A673 (cell line): ENCODE results near the gene MPPED2.

ENCODE experiments used
- CTCF ChIP-seq: fragments of 300-800, 200-600 bp; sonication (generic); conservative IDR thresholded peaks from 2 replicates; pipeline ENCODE4 v1.5.1; 2017; ENCODE audit warnings: low read depth, mild to moderate bottlenecking, antibody characterized with exemption, low read length, moderate library complexity, mixed read lengths
- EZH2 ChIP-seq: fragments of 200-600 bp; sonication (generic); IDR thresholded peaks from 2 replicates; pipeline ENCODE4 v1.6.1; 2017; ENCODE audit warnings: borderline replicate concordance, low read depth, mild to moderate bottlenecking, mixed read lengths, antibody characterized with exemption, low read length; ENCODE audit not compliant: poor library complexity, severe bottlenecking

DNA sequence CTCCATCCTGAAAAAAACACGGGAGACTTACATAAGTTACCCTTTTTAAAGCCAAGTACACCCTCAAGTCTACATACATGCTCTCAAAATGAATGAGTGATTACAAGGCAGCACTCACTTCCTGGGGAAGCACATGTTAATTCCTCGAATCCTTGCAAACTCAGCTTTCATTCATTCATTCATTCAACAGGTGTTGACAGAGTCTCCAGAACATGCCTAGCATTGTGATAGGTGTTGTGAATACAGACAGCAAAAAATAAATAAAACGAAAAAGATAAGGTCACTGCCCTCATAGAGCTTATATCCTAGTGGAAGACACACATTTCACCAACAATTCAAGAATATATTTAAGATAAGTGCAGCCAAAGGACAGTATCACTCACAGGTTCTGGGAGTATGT lies 19.7 kb downstream of the MPPED2 start:
- TF ChIP-seq CTCF: no peak
- TF ChIP-seq EZH2: no peak
